IPS DF 6.9 (cell line): ENCODE data around the gene TH.

Experiments
- DNase-seq: peaks from one replicate; pipeline ENCODE4 v3.0.0-alpha.2; 2013; ENCODE audit warnings: low read depth, low spot score
- H3K27ac ChIP-seq: one replicate; pipeline ENCODE4 v1.5.1; 2013; ENCODE audit warnings: low read length, control low read depth
- H3K27me3 ChIP-seq: 2 replicates; pipeline ENCODE4 v1.6.1; 2013; ENCODE audit warnings: mild to moderate bottlenecking, low read length; ENCODE audit not compliant: control insufficient read depth, insufficient read depth
- H3K36me3 ChIP-seq: 2 replicates; pipeline ENCODE4 v1.6.1; 2013; ENCODE audit warnings: low read length; ENCODE audit not compliant: control insufficient read depth, insufficient read depth
- H3K4me1 ChIP-seq: 2 replicates; pipeline ENCODE4 v1.6.1; 2013; ENCODE audit warnings: low read length; ENCODE audit not compliant: control insufficient read depth, insufficient read depth
- H3K4me3 ChIP-seq: 2 replicates; pipeline ENCODE4 v1.5.1; 2013; ENCODE audit warnings: mild to moderate bottlenecking, low read length
- H3K9me3 ChIP-seq: 2 replicates; pipeline ENCODE4 v1.6.1; 2013; ENCODE audit warnings: low read length, inconsistent platforms; ENCODE audit not compliant: control insufficient read depth, insufficient read depth
- WGBS: extraction: QIAGEN DNeasy Blood & Tissue Kit; methylation state at CpG from one replicate; pipeline ENCODE4 v1.1.7; 2013; ENCODE audit warnings: mixed read lengths, missing lambda C conversion rate; ENCODE audit not compliant: insufficient read length, insufficient coverage; 5-methylcytosine and 5-hydroxymethylcytosine counted together

TH gene

DNA sequence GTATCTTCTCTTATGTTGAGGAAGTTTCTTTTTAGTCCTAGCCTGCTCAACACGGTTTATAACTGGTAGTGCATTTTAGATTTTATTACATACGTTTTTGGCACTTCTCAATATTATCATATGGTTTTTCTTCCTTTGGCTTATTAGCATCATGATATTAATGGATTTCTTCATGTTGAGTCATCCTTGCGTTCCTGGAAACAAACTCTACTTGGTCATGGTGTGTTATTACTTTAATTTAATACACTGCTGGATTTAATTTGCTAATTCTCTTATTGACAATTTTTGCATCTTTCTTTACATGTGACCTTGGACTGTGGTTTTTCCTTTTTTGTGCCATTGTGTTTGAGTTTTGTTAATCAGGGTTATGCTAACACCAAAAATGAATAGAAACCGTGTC, 52.9 kb downstream of the TH start:
- WGBS = no CpG with 5 or more reads among the region's 4 CpGs
- no peak overlapping the region for H3K4me3 ChIP-seq
- peaks cover 1% of the 10 kb centered on the region; the same call in 1 of the 2 replicates for H3K4me1 ChIP-seq
- DNase-seq = no peak
- no peaks in the 10 kb centered on the region; the same call in 1 of the 2 replicates for H3K9me3 ChIP-seq
- no peaks in the 10 kb centered on the region for H3K27me3 ChIP-seq
- H3K27ac ChIP-seq = no peak overlapping the region
- no peaks in the 10 kb centered on the region for H3K36me3 ChIP-seq

DNA sequence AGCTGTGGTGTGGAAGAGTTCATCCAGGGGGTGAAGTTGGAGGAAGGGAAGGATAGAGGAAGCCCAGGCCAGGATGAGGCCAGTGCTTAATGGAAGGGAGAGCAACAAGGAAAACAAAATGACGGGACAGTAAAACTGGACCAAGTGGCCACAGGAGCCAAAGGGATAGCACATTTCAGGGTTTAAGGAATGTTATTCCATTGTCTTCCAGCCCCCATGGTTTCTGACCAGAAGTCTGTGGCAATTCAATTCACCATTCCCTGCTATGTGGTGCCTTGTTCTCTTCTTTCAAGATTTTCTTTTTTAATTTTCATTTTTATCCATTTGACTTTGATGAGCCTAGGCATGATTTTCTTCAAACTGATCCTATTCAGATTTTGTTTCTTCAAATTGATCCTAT, 54.9 kb downstream of the TH start:
- Histone ChIP-seq H3K4me3 (no peak overlapping the region), H3K27ac (no peak overlapping the region), H3K4me1 (no peaks in the 10 kb centered on the region; the same call in 1 of the 2 replicates), H3K36me3 (no peaks in the 10 kb centered on the region), H3K27me3 (no peaks in the 10 kb centered on the region), H3K9me3 (no peaks in the 10 kb centered on the region; the same call in 1 of the 2 replicates)
- no peak for DNase-seq
- no CpG with 5 or more reads among the region's 1 CpG for WGBS

DNA sequence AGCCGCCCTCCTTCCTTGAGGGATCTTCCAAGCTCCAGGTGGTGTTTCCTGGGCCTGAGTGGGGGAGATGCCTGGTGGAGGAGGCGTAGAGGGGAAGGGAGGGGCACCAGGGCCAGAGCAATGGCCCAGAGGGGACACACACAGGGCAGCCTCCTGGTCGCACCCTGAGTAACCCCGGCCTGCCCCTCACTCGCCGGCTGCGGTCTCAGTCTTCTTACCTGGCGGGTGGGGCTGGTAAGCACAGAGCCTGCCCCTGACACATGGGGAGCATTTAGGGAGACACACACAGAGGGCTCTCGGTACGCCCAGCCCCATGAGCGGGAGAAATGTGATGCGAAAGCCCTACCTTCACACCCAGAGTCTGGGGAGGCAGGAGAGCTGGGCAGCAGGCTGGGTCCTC, 56.3 kb downstream of the TH start:
- H3K36me3 ChIP-seq = no peaks in the 10 kb centered on the region
- no peak overlapping the region for H3K4me3 ChIP-seq
- no peak for DNase-seq
- no peaks in the 10 kb centered on the region for H3K27me3 ChIP-seq
- no peak overlapping the region for H3K27ac ChIP-seq
- no CpG with 5 or more reads among the region's 12 CpGs for WGBS
- H3K9me3 ChIP-seq = no peaks in the 10 kb centered on the region; the same call in 1 of the 2 replicates
- no peaks in the 10 kb centered on the region; the same call in 1 of the 2 replicates for H3K4me1 ChIP-seq

DNA sequence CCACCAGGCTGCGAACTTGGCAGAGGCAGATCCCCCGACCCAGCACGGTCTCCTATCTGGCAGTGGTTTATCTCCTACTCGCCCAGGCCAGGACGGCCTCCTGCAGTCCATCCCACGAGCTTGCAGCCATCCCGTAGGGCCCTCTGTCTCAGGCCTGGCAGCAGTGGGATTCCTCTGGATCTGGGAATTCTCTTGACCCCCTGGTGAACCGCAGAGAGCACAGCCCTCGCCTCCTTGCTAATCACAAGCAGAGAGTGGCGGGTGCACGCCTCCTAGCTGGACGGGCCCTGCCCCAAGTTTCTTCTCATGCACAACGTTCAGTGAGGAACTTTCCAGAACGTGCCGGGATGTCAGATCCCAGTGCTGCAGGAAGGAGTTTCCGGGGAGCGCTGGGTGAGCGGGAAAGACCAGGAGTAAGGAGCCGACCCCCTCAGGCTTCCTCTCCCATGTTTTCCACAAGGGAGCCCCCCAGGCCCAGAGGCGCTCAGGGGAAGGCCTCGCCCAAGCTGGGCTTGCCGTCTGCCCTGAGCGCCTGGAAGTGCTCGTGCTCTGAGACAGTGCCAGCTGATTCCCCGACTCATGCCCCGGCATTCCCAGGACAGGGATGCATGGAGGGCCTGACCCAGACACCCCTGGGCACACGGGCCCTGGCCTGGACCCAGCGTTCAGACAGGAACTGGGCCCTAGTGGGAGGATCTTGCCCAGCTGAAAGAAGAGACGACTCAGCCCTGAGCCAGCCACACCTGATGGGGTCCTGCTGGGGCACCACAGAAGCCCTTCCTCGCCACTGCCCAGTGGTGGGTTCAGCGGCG, 57.0 kb downstream of the TH start:
- Histone ChIP-seq H3K4me3 (no peak overlapping the region), H3K27me3 (no peaks in the 10 kb centered on the region), H3K9me3 (no peaks in the 10 kb centered on the region; the same call in 1 of the 2 replicates), H3K4me1 (peaks cover 1% of the 10 kb centered on the region), H3K27ac (no peak overlapping the region), H3K36me3 (no peaks in the 10 kb centered on the region)
- DNase-seq = no peak
- no CpG with 5 or more reads among the region's 32 CpGs for WGBS
